Activated CD8-positive, alpha-beta memory T cell treated with anti-CD3 and anti-CD28 coated beads, Interleukin-2, amount 10 ng/mL, durations not matched to agents 7 days and 5 days (primary cell): ENCODE measurements around the gene PGAM5. TPM values are rescaled to one million over a fixed set of nuclear protein-coding genes. Genes with fewer than 3 reads are reported as not detected.
"Not testable (repeated sequence)": the region's sequence is repeated elsewhere in the genome, so short reads cannot be mapped to it uniquely, and the experiment has no call there.

Experiments
- ATAC-seq: fragments of 150-1000 bp; cut with Tn5 transposase; one replicate; pipeline ENCODE4 v1.10.0; 2021; ENCODE audit warnings: moderate library complexity
- CTCF ChIA-PET: fragments of 350-600 bp; sonication (Branson Sonifier 250); formaldehyde crosslinking; loops from one replicate; lab custom pipeline; 2021; ENCODE audit warnings: antibody characterized with exemption; lab: Charles Lee
- DNase-seq: peaks from one replicate; pipeline ENCODE4 v3.0.0-alpha.2; 2020
- H3K27ac Mint-ChIP-seq: one replicate; pipeline ENCODE4 v1.8.0; 2021; ENCODE audit warnings: mild to moderate bottlenecking, mixed read lengths
- H3K27me3 Mint-ChIP-seq: one replicate; pipeline ENCODE4 v1.8.0; 2021; ENCODE audit warnings: mixed read lengths
- H3K36me3 Mint-ChIP-seq: one replicate; pipeline ENCODE4 v1.8.0; 2021; ENCODE audit warnings: mild to moderate bottlenecking, mixed read lengths
- H3K4me1 Mint-ChIP-seq: one replicate; pipeline ENCODE4 v1.8.0; 2021; ENCODE audit warnings: mixed read lengths
- H3K4me3 Mint-ChIP-seq: one replicate; pipeline ENCODE4 v1.8.0; 2021; ENCODE audit warnings: mild to moderate bottlenecking, moderate library complexity, mixed read lengths
- H3K9me3 Mint-ChIP-seq: one replicate; pipeline ENCODE4 v1.8.0; 2022; ENCODE audit warnings: low read depth, mixed read lengths
- total RNA-seq, 2 experiments: library from RNA; stranded (reverse); gene quantifications; one replicate each; pipeline ENCODE4 v1.2.3, GENCODE V29; 2021

The PGAM5 gene
- total RNA-seq, 2 experiments from 2014 or later: 59.6 to 70.1 TPM

DNA sequence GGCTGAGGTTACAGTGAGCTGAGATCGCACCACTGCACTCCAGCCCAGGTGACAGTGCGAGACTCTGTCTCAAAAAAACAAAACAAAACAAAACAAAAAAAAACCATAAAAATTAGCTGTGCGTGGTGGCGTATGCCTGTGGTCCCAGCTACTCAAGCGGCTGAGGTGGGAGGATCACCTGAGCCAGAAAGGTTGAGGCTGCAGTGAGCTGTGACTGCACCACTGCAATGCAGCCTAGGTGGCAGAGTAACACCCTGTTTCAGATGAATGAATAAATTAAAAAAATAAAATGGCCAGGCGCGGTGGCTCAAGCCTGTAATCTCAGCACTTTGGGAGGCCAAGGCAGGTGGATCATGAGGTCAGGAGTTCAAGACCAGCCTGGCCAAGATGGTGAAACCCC is 43.0 kb downstream of the PGAM5 start:
- DNase-seq, H3K27me3 Mint-ChIP-seq, H3K4me1 Mint-ChIP-seq, H3K9me3 Mint-ChIP-seq, CTCF ChIA-PET, H3K4me3 Mint-ChIP-seq, H3K27ac Mint-ChIP-seq, ATAC-seq: not testable (repeated sequence)
- peaks cover 44% of the 10 kb centered on the region for H3K36me3 Mint-ChIP-seq

DNA sequence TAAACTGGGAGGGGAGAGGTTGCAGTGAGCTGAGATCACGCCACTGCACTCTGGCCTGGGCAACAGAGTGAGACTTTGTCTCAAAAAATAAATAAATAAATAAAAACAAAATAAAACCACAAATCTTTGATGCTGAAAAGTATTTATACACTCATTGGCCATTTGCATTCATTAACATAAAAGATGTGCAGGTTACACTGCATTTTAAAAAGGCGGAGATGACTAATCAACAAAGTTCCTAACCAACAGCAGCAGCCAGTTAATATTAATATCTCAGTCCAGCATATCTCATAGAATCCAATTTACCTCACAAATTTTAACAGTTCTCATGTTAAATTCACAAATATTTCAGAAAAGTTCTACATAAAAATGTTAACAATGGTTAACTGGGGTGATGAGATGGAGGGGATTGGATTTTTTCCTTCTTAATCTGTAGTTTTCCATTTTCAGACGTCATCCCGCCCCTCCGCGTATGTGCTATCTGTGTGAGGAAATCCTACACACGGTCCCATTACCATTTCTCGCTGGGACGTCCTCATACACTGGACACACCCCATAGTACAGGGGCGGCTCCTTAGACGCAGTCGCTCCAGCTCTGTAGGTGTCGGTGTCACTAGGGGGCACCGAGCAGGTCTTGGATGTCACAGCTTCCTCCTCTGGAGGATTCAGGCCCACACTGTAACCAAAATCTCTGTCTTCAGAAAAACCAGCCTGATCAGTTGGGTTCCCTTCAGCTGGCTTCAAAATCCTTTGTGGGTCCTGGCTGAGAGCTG is 43.7 kb downstream of the PGAM5 start:
- Mint-ChIP-seq H3K9me3 (no peaks in the 10 kb centered on the region), H3K36me3 (peaks cover 44% of the 10 kb centered on the region), H3K27me3 (no peaks in the 10 kb centered on the region), H3K4me3 (no peak overlapping the region), H3K4me1 (peaks cover 8% of the 10 kb centered on the region), H3K27ac (no peak overlapping the region)
- ATAC-seq (peak; percentile 20), DNase-seq (no peak)
- CTCF ChIA-PET: interaction anchor here (1.4 to 2.0 kb wide), 2 partner anchors 20 to 150 kb away, joined by 3 to 4 read pairs; no protein-coding TSS in a partner anchor

DNA sequence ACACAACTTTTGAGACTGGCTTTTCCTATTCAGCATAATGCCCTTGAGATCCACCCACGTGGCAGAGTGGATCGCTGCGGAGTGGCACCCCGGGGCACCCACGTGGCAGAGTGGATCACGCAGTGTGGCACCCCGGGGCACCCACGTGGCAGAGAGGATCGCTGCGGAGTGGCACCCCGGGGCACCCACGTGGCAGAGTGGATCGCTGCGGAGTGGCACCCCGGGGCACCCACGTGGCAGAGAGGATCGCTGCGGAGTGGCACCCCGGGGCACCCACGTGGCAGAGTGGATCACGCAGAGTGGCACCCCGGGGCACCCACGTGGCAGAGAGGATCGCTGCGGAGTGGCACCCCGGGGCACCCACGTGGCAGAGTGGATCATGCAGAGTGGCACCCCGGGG is 48.2 kb downstream of the PGAM5 start:
- CTCF ChIA-PET, H3K9me3 Mint-ChIP-seq, ATAC-seq, H3K27me3 Mint-ChIP-seq, DNase-seq, H3K27ac Mint-ChIP-seq, H3K4me3 Mint-ChIP-seq: not testable (repeated sequence)
- H3K36me3 Mint-ChIP-seq: peaks cover 33% of the 10 kb centered on the region
- H3K4me1 Mint-ChIP-seq: peaks cover 27% of the 10 kb centered on the region

- Mint-ChIP-seq H3K4me1 (peaks cover 27% of the 10 kb centered on the region), H3K27me3 (no peaks in the 10 kb centered on the region), H3K36me3 (peaks cover 30% of the 10 kb centered on the region), H3K27ac (peak overlapping the region; percentile 15), H3K9me3 (no peaks in the 10 kb centered on the region), H3K4me3 (peak overlapping the region; percentile 15)
- CTCF ChIA-PET: interaction anchor here (0.9 kb wide), 1 partner anchor 145 kb away, joined by 3 read pairs; no protein-coding TSS in a partner anchor
- DNase-seq (no peak), ATAC-seq (no peak)
Observed at GRCh38 chr12:132759359-132759758, 48.7 kb downstream of the PGAM5 start.

GRCh38 chr12:132761032-132761920 is 50.6 kb downstream of the PGAM5 start, which contains the start of gene ANKLE2:
ANKLE2 (minus strand) TSS chr12:132761832; CDS start chr12:132761798, 34 bp downstream.
- no peaks in the 10 kb centered on the region for H3K9me3 Mint-ChIP-seq

GRCh38 chr12:132761921-132762583 is 51.4 kb downstream of the PGAM5 start:
- Mint-ChIP-seq H3K36me3 (peaks cover 21% of the 10 kb centered on the region), H3K4me1 (peaks cover 24% of the 10 kb centered on the region), H3K9me3 (no peaks in the 10 kb centered on the region), H3K27ac (peak overlapping the region; percentile 87), H3K4me3 (peak overlapping the region; percentile 72), H3K27me3 (no peaks in the 10 kb centered on the region)
- peak; percentile 92 for ATAC-seq
- CTCF ChIA-PET: interaction anchor here (1.0 to 2.2 kb wide), 3 partner anchors 46 to 368 kb away, joined by 3 to 8 read pairs (median 3); partner anchors contain the start of genes ZNF10 and ZNF891
- peak; percentile 87 for DNase-seq

More at GRCh38 chr12:132761032-132761920, 50.6 kb downstream of the PGAM5 start, which contains the start of gene ANKLE2:
- Mint-ChIP-seq H3K36me3 (peaks cover 23% of the 10 kb centered on the region), H3K4me3 (peak within 1 kb of the TSS; percentile 93), H3K27me3 (no peaks in the 10 kb centered on the region), H3K4me1 (peaks cover 27% of the 10 kb centered on the region), H3K27ac (peak within 1 kb of the TSS; percentile 95)
- CTCF ChIA-PET: interaction anchor here (0.9 to 2.2 kb wide), 5 partner anchors 10 to 369 kb away, joined by 3 to 8 read pairs (median 3); partner anchors contain the start of genes ZNF10 and ZNF891
- DNase-seq (peak; percentile 88), ATAC-seq (peak; percentile 48)

- Mint-ChIP-seq H3K4me3 (no peak overlapping the region), H3K27ac (no peak overlapping the region), H3K4me1 (peaks cover 34% of the 10 kb centered on the region), H3K36me3 (peaks cover 17% of the 10 kb centered on the region), H3K9me3 (no peaks in the 10 kb centered on the region), H3K27me3 (no peaks in the 10 kb centered on the region)
- no peak for ATAC-seq
- CTCF ChIA-PET: interaction anchor here (1.2 kb wide), 1 partner anchor 140 kb away, joined by 4 read pairs; no protein-coding TSS in a partner anchor
- no peak for DNase-seq
Observed at GRCh38 chr12:132764231-132764630, 53.6 kb downstream of the PGAM5 start.

DNA sequence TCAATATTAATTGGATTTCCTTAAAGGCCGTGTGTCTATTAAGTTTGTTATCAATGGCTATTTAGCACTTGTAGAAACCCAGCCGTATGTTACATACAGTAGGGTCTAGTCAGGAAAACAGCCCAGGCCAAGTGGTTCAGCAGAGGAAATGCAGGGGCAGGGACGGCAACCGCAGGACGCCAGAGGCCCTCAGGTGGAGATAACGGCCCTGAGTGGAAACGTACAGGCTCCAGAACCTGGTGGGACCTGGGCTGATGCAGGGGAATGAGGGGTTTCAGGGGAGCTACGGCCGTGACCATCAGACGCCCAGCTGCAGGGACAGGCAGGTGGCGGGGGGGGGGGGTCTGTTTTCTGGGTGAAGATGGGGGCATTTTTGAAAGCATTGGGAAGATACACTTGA is 54.7 kb downstream of the PGAM5 start:
- Mint-ChIP-seq H3K27me3 (no peaks in the 10 kb centered on the region), H3K27ac (no peak overlapping the region), H3K36me3 (peaks cover 18% of the 10 kb centered on the region), H3K4me1 (peaks cover 31% of the 10 kb centered on the region), H3K4me3 (no peak overlapping the region), H3K9me3 (no peaks in the 10 kb centered on the region)
- CTCF ChIA-PET: no interaction called here
- ATAC-seq (no peak), DNase-seq (no peak)

DNA sequence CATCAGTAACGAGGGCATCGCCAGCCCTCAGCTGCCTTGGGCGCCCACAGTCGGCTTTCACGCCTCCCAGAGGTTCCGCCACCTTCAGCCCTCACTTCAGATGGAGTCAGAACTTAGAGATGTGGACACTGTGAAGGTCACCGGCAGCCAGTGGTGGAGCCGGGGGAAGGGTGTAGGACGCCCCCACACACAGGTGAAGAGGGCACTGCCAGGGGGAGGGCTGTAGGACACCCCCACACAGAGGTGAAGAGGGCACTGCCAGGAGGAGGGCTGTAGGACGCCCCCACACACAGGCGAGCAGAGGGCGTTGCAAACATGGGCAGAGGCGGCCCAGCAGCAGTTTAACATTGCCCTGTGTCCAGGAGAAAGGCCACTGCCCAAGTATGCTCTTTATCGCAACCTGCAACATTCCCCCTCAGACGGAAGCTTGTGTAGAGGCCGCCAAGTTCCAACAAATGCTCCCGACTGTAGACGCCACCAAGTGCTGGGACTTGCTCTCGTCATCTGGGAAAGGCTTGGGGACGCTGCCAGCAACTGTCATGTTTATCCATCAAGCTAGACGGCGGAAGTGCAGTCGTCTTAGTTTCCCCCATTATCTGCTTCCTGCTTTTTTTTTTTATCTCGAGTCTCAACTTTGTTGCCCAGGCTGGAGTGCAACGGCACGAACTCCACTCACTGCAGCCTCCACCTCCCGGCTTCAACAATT is 55.9 kb downstream of the PGAM5 start:
- no peak overlapping the region for H3K4me3 Mint-ChIP-seq
- no peaks in the 10 kb centered on the region for H3K27me3 Mint-ChIP-seq
- ATAC-seq (no peak), DNase-seq (no peak)
- no peaks in the 10 kb centered on the region for H3K9me3 Mint-ChIP-seq
- H3K36me3 Mint-ChIP-seq: peaks cover 17% of the 10 kb centered on the region
- peaks cover 31% of the 10 kb centered on the region for H3K4me1 Mint-ChIP-seq
- no peak overlapping the region for H3K27ac Mint-ChIP-seq
- CTCF ChIA-PET: interaction anchor here (0.7 to 2.6 kb wide), 6 partner anchors 11 to 415 kb away, joined by 3 to 13 read pairs (median 4); partner anchors contain the start of gene ZNF268

GRCh38 chr12:132771126-132771838 is 60.6 kb downstream of the PGAM5 start:
- DNase-seq (peak; percentile 59), ATAC-seq (peak; percentile 64)
- H3K9me3 Mint-ChIP-seq: no peaks in the 10 kb centered on the region
- no peak overlapping the region for H3K4me3 Mint-ChIP-seq
- peak overlapping the region; percentile 65 for H3K27ac Mint-ChIP-seq
- H3K27me3 Mint-ChIP-seq: no peaks in the 10 kb centered on the region
- H3K4me1 Mint-ChIP-seq: peaks cover 32% of the 10 kb centered on the region
- H3K36me3 Mint-ChIP-seq: peaks cover 36% of the 10 kb centered on the region
- CTCF ChIA-PET: interaction anchor here (3.4 kb wide), 1 partner anchor 134 kb away, joined by 13 read pairs; no protein-coding TSS in a partner anchor
